HG02763 (cell line): ENCODE results near the gene SBK3.

Experiments used
- ATAC-seq: cut with Tn5 transposase; IDR thresholded peaks from one replicate; pipeline ENCODE4 v1.9.1; 2021; ENCODE audit warnings: mild to moderate bottlenecking, moderate library complexity; ENCODE audit not compliant: unreplicated experiment

Gene SBK3

GRCh38 chr19:55491546-55492360, 53.6 kb downstream of the SBK3 start:
- no peak for ATAC-seq
